ENCODE results near the gene DIP2A. TPM values are rescaled to one million over a fixed set of nuclear protein-coding genes. Genes with fewer than 3 reads are reported as not detected.

The DIP2A gene
- total and polyA plus RNA-seq, 2 experiments from 2014 or later = 18.5 to 36.3 TPM

DNA sequence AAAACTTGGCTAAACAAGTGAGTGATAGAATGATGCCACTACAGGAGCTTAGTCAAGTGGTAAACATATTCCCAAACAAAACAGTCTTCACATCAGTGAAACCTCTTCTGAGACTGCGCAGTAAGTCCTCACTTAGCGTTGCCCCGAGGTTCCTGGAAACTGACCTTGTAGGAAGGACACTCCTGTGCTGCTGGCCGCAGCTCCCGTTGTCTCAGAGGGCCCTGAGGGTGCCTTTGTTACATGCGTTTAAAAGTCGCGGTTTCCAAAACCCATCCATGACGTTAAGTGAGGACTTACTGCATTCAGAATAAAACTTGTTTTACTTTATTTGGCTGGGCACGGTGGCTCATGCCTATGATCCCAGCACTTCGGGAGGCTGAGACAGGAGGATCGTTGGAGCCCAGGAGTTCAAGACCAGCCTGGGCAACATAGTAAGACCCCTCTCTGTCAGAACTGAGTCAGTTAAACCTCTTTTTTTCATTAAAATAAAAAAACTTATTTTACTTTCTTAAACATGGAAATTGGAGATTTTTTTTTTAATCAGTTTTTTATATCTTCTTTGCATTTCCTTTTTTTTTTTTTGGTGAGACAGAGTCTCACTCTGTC is 36.0 kb upstream of the DIP2A start:
- H3F3A ChIP-seq (replicated peaks; ENCODE audit: low read depth) = 0 out of 2 replicates have a peak, but pooled peaks cover 6% of the 10 kb centered on the region
- H3K4me1 ChIP-seq (ENCODE audit: insufficient read depth) = peaks cover 13% of the 10 kb centered on the region
- H3K4me2 ChIP-seq = no peak overlapping the region; the same call in 1 of the 2 replicates
- H3K27me3 Mint-ChIP-seq (ENCODE audit: insufficient read depth, low read depth, poor library complexity) = peaks cover 15% of the 10 kb centered on the region
- peaks cover 31% of the 10 kb centered on the region for H3K4me1 Mint-ChIP-seq
- peaks cover 6% of the 10 kb centered on the region for H3K36me3 ChIP-seq (ENCODE audit: insufficient read depth)
- H3K4me3 Mint-ChIP-seq = no peak overlapping the region
- DNase-seq (ENCODE audit: low spot score) = no peak
- peak overlapping the region; percentile 70; the same call in 1 of the 2 replicates for H3K27ac ChIP-seq (ENCODE audit: low read depth)
- no peaks in the 10 kb centered on the region; the same call in 2 of the 3 replicates for H3K9me3 Mint-ChIP-seq
- peak overlapping the region; percentile 74 for H3K27ac Mint-ChIP-seq
- H3K4me3 ChIP-seq = no peak overlapping the region
- no peak for ATAC-seq
- no peaks in the 10 kb centered on the region for H3K27me3 ChIP-seq (ENCODE audit: insufficient read depth)
- no peaks in the 10 kb centered on the region for H3K79me2 ChIP-seq (replicated peaks; ENCODE audit: insufficient read depth)
- no peaks in the 10 kb centered on the region for H4K20me1 ChIP-seq (replicated peaks; ENCODE audit: insufficient read depth)
- H3K9me2 ChIP-seq (ENCODE audit: insufficient read depth) = no peaks in the 10 kb centered on the region
- no peak overlapping the region for H2AFZ ChIP-seq
- no peak for TF ChIP-seq EZH2 (IDR thresholded peaks at IDR 0.05; ENCODE audit: low read depth, unreplicated experiment)
- TF ChIP-seq, protein P1, sequence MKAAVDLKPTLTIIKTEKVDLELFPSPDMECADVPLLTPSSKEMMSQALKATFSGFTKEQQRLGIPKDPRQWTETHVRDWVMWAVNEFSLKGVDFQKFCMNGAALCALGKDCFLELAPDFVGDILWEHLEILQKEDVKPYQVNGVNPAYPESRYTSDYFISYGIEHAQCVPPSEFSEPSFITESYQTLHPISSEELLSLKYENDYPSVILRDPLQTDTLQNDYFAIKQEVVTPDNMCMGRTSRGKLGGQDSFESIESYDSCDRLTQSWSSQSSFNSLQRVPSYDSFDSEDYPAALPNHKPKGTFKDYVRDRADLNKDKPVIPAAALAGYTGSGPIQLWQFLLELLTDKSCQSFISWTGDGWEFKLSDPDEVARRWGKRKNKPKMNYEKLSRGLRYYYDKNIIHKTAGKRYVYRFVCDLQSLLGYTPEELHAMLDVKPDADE (IDR thresholded peaks at IDR 0.05) = no peak
- peaks cover 55% of the 10 kb centered on the region for H3K36me3 Mint-ChIP-seq (ENCODE audit: low read depth)

DNA sequence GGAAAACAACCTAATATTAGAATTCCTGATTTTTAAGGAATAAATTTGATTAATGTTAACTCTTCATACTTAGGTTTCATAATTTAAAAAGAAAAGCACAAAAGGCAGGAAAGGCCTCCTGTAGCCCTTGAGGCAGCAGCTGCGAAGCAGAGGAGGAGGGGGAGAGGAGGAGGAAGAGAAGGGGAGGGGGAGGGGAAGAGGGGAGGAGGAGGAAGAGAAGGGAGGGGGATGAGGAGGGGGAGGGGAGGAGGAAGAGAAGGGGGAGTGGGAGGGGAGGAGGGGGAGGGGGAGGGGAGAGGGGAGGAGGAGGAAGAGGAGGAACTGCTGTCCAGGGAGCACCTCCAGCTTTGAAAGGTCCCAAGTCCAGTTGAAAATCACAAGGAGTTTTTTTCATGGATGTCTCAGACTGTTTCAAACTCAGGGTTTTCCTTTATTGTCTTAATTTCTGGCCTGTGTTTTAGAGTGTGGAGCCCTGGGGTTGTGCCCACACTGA is 35.1 kb upstream of the DIP2A start:
- 0 out of 2 replicates have a peak, but pooled peaks cover 6% of the 10 kb centered on the region for H3F3A ChIP-seq (replicated peaks; ENCODE audit: low read depth)
- no peaks in the 10 kb centered on the region for H4K20me1 ChIP-seq (replicated peaks; ENCODE audit: insufficient read depth)
- Mint-ChIP-seq H3K4me3 (no peak overlapping the region), H3K27ac (peak overlapping the region; percentile 74; the same call in 1 of the 2 replicates), H3K4me1 (peaks cover 31% of the 10 kb centered on the region), H3K9me3 (no peaks in the 10 kb centered on the region; the same call in 2 of the 3 replicates), H3K36me3 (ENCODE audit: low read depth) (peaks cover 48% of the 10 kb centered on the region), H3K27me3 (ENCODE audit: insufficient read depth, low read depth, poor library complexity) (peaks cover 15% of the 10 kb centered on the region)
- H3K9me2 ChIP-seq (ENCODE audit: insufficient read depth) = no peaks in the 10 kb centered on the region
- H3K4me1 ChIP-seq (ENCODE audit: insufficient read depth) = peaks cover 13% of the 10 kb centered on the region
- peak overlapping the region; percentile 61; the same call in 1 of the 2 replicates for H3K4me2 ChIP-seq
- no peaks in the 10 kb centered on the region for H3K27me3 ChIP-seq (ENCODE audit: insufficient read depth)
- no peak for ATAC-seq
- peaks cover 6% of the 10 kb centered on the region for H3K36me3 ChIP-seq (ENCODE audit: insufficient read depth)
- H3K27ac ChIP-seq (ENCODE audit: low read depth) = peak overlapping the region; percentile 70; the same call in 1 of the 2 replicates
- no peaks in the 10 kb centered on the region for H3K79me2 ChIP-seq (replicated peaks; ENCODE audit: insufficient read depth)
- no peak overlapping the region for H2AFZ ChIP-seq
- no peak overlapping the region for H3K4me3 ChIP-seq
- DNase-seq (ENCODE audit: low spot score) = peak; percentile 76
- TF ChIP-seq REST (IDR thresholded peaks at IDR 0.05; ENCODE audit: unreplicated experiment) = no peak
- TF ChIP-seq, protein P2, sequence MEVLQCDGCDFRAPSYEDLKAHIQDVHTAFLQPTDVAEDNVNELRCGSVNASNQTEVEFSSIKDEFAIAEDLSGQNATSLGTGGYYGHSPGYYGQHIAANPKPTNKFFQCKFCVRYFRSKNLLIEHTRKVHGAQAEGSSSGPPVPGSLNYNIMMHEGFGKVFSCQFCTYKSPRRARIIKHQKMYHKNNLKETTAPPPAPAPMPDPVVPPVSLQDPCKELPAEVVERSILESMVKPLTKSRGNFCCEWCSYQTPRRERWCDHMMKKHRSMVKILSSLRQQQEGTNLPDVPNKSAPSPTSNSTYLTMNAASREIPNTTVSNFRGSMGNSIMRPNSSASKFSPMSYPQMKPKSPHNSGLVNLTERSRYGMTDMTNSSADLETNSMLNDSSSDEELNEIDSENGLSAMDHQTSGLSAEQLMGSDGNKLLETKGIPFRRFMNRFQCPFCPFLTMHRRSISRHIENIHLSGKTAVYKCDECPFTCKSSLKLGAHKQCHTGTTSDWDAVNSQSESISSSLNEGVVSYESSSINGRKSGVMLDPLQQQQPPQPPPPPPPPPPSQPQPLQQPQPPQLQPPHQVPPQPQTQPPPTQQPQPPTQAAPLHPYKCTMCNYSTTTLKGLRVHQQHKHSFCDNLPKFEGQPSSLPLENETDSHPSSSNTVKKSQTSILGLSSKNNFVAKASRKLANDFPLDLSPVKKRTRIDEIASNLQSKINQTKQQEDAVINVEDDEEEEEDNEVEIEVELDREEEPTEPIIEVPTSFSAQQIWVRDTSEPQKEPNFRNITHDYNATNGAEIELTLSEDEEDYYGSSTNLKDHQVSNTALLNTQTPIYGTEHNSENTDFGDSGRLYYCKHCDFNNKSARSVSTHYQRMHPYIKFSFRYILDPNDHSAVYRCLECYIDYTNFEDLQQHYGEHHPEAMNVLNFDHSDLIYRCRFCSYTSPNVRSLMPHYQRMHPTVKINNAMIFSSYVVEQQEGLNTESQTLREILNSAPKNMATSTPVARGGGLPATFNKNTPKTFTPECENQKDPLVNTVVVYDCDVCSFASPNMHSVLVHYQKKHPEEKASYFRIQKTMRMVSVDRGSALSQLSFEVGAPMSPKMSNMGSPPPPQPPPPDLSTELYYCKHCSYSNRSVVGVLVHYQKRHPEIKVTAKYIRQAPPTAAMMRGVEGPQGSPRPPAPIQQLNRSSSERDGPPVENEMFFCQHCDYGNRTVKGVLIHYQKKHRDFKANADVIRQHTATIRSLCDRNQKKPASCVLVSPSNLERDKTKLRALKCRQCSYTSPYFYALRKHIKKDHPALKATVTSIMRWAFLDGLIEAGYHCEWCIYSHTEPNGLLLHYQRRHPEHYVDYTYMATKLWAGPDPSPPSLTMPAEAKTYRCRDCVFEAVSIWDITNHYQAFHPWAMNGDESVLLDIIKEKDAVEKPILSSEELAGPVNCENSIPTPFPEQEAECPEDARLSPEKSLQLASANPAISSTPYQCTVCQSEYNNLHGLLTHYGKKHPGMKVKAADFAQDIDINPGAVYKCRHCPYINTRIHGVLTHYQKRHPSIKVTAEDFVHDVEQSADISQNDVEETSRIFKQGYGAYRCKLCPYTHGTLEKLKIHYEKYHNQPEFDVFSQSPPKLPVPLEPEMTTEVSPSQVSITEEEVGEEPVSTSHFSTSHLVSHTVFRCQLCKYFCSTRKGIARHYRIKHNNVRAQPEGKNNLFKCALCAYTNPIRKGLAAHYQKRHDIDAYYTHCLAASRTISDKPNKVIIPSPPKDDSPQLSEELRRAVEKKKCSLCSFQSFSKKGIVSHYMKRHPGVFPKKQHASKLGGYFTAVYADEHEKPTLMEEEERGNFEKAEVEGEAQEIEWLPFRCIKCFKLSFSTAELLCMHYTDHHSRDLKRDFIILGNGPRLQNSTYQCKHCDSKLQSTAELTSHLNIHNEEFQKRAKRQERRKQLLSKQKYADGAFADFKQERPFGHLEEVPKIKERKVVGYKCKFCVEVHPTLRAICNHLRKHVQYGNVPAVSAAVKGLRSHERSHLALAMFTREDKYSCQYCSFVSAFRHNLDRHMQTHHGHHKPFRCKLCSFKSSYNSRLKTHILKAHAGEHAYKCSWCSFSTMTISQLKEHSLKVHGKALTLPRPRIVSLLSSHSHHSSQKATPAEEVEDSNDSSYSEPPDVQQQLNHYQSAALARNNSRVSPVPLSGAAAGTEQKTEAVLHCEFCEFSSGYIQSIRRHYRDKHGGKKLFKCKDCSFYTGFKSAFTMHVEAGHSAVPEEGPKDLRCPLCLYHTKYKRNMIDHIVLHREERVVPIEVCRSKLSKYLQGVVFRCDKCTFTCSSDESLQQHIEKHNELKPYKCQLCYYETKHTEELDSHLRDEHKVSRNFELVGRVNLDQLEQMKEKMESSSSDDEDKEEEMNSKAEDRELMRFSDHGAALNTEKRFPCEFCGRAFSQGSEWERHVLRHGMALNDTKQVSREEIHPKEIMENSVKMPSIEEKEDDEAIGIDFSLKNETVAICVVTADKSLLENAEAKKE (CRISPR knock-in tag; IDR thresholded peaks at IDR 0.05) = no peak
- no peak for TF ChIP-seq EZH2phosphoT487 (IDR thresholded peaks at IDR 0.05; ENCODE audit: unreplicated experiment)
- TF ChIP-seq CREB1 (CRISPR knock-in tag; IDR thresholded peaks at IDR 0.05; ENCODE audit: low read depth) = no peak
- no peak for TF ChIP-seq EZH2 (IDR thresholded peaks at IDR 0.05; ENCODE audit: low read depth, unreplicated experiment)
- no peak for TF ChIP-seq POLR2AphosphoS5 (IDR thresholded peaks at IDR 0.05; ENCODE audit: low read depth)
- TF ChIP-seq NANOG (IDR thresholded peaks at IDR 0.05; ENCODE audit: borderline replicate concordance) = no peak

All from GM23338 (cell line).